GM12873 (cell line): ENCODE data around the gene MIF4GD.

Source experiments
- CTCF ChIP-seq: IDR thresholded peaks from 2 replicates; pipeline ENCODE4 v1.5.1; 2012; ENCODE audit warnings: low read depth, mild to moderate bottlenecking, moderate library complexity, low read length, control low read depth; ENCODE audit not compliant: insufficient read depth; ENCODE audit errors: missing control alignments

Gene MIF4GD

GRCh38 chr17:75277664-75278071, 6.6 kb upstream of the MIF4GD start:
- TF ChIP-seq CTCF, result no peak

- no peak for TF ChIP-seq CTCF
Observed at GRCh38 chr17:75273977-75274708, 3.1 kb upstream of the MIF4GD start.

- no peak for TF ChIP-seq CTCF
Observed at GRCh38 chr17:75272848-75273184, 1.8 kb upstream of the MIF4GD start.

GRCh38 chr17:75271955-75272847, 1.2 kb upstream of the MIF4GD start:
- TF ChIP-seq CTCF, result no peak

GRCh38 chr17:75271233-75271954, 363 bp upstream of the MIF4GD start:
- peak; percentile 70 for TF ChIP-seq CTCF

GRCh38 chr17:75270218-75270965, 639 bp downstream of the MIF4GD start:
- TF ChIP-seq CTCF, result peak; percentile 48
